K562 treated with DMSO at 1 percent for 48 hours (cell line): ENCODE measurements around the gene KHK. TPM values are rescaled to one million over a fixed set of nuclear protein-coding genes. Genes with fewer than 3 reads are reported as not detected.

Experiments
- total RNA-seq: library from RNA; unstranded; fragments of 300-600 nt; gene quantifications from 2 replicates; pipeline ENCODE4 v1.2.3, GENCODE V29; 2022; ENCODE audit warnings: low replicate concordance; ENCODE audit errors: extremely low read depth

Gene KHK
- total RNA-seq = not detected in 2 replicates

GRCh38 chr2:27086724-27087593, at the start of gene KHK:
TSS of gene KHK (plus strand) at chr2:27086772. CDS start at chr2:27087260, 488 bp downstream.

GRCh38 chr2:27050996-27051901, 35.3 kb upstream of the KHK start, which contains the start of gene AGBL5:
TSS of gene AGBL5 (plus strand) at chr2:27051668. CDS start at chr2:27052959, 1,291 bp downstream.

GRCh38 chr2:27071277-27071989, 15.1 kb upstream of the KHK start, which contains the start of gene OST4:
TSS of gene OST4 (minus strand) at chr2:27071654.

GRCh38 chr2:27078267-27079194, 8.0 kb upstream of the KHK start, which contains the start of gene EMILIN1:
TSS of gene EMILIN1 (plus strand) at chr2:27078615. CDS start at chr2:27079066, 451 bp downstream.

GRCh38 chr2:27118525-27119329, 32.2 kb downstream of the KHK start, which contains the start of gene CGREF1:
TSS of gene CGREF1 (minus strand) at chr2:27119128. CDS start at chr2:27104366, 14,762 bp downstream.

GRCh38 chr2:27123302-27124150, 37.0 kb downstream of the KHK start, which contains the start of gene ABHD1:
TSS of gene ABHD1 (plus strand) at chr2:27123815. CDS start at chr2:27123949, 134 bp downstream.

GRCh38 chr2:27133905-27134780, 47.6 kb downstream of the KHK start, which contains the start of gene PREB:
TSS of gene PREB (minus strand) at chr2:27134636. CDS start at chr2:27134421, 215 bp downstream.

GRCh38 chr2:27139310-27139709, 52.7 kb downstream of the KHK start, which contains the start of gene PRR30:
TSS of gene PRR30 (minus strand) at chr2:27139410. CDS start at chr2:27138329, 1,081 bp downstream.

GRCh38 chr2:27148801-27149439, 62.3 kb downstream of the KHK start, which contains the start of gene TCF23:
TSS of gene TCF23 (plus strand) at chr2:27149004. CDS start at chr2:27149134, 130 bp downstream.

Other genes with a start within 250 kb of the KHK start
- not detected in 2 replicates for gene DPYSL5, start 238.6 kb upstream of the KHK start, total RNA-seq
- gene MAPRE3, start 116.1 kb upstream of the KHK start, total RNA-seq = not detected in 2 replicates
- not detected in 2 replicates for gene TMEM214, start 53.8 kb upstream of the KHK start, total RNA-seq
- gene AGBL5, start 35.1 kb upstream of the KHK start, total RNA-seq = not detected in 2 replicates
- gene OST4, start 15.1 kb upstream of the KHK start, total RNA-seq = not detected in 2 replicates
- gene EMILIN1, start 8.2 kb upstream of the KHK start, total RNA-seq = not detected in 2 replicates
- gene CGREF1, start 32.4 kb downstream of the KHK start, total RNA-seq = not detected in 2 replicates
- gene ABHD1, start 37.0 kb downstream of the KHK start, total RNA-seq = not detected in 2 replicates
- not detected in 2 replicates for gene PREB, start 47.9 kb downstream of the KHK start, total RNA-seq
- gene PRR30, start 52.6 kb downstream of the KHK start, total RNA-seq = not detected in 2 replicates
- gene TCF23, start 62.2 kb downstream of the KHK start, total RNA-seq = not detected in 2 replicates
- not detected in 2 replicates for gene ATRAID, start 125.3 kb downstream of the KHK start, total RNA-seq
- not detected in 2 replicates for gene SLC5A6, start 125.5 kb downstream of the KHK start, total RNA-seq
- gene CAD, start 130.6 kb downstream of the KHK start, total RNA-seq = not detected in 2 replicates
- not detected in 2 replicates for gene SLC30A3, start 176.3 kb downstream of the KHK start, total RNA-seq
- not detected in 2 replicates for gene DNAJC5G, start 188.7 kb downstream of the KHK start, total RNA-seq
- gene TRIM54, start 195.7 kb downstream of the KHK start, total RNA-seq = not detected in 2 replicates
- gene UCN, start 221.7 kb downstream of the KHK start, total RNA-seq = not detected in 2 replicates
- not detected in 2 replicates for gene MPV17, start 236.3 kb downstream of the KHK start, total RNA-seq